ENCODE measurements around the gene GIMAP2.

DNA sequence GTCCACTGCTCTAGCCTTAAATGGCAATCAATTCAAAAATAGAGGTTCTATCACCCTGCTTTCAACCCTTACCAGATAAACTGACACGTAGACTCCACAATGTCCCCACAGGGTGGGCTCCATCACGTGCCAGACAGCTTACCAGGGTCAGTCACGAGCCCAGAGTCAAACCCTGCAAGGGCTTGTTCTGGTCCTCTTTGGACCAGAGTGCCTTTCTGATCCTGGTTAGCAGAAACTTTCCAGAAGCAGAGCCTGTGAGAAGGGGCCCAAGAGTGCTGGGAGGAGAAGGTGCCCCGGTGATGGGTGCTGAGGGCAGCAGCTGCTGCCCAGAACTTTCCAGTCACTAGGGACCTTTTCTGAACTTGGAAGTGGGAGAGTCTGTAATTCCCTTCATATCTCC lies 51.4 kb downstream of the GIMAP2 start:
- no peak for TF ChIP-seq CTCF (IDR thresholded peaks at IDR 0.05; ENCODE audit: insufficient read depth, low read depth, low read length)
- TF ChIP-seq EZH2 (IDR thresholded peaks at IDR 0.05; ENCODE audit: insufficient read depth, low read length) = no peak

Measured in astrocyte (in vitro differentiated cells and primary cell).